LNCaP clone FGC (cell line): Measurements from ENCODE around the gene SLN.

Source experiments
- DNase-seq: peaks from one replicate; pipeline ENCODE4 v3.0.0-alpha.2; 2011; ENCODE audit warnings: low read depth
- H3K4me3 ChIP-seq: 2 replicates; pipeline ENCODE4 v1.5.1; 2011; ENCODE audit warnings: mild to moderate bottlenecking, low read depth, low read length, control low read depth
- TF ChIP-seq, protein P1 (sequence below): IDR thresholded peaks from 2 replicates; pipeline ENCODE4 v1.5.1; 2012; ENCODE audit warnings: mild to moderate bottlenecking; ENCODE audit not compliant: control insufficient read depth, insufficient read depth; ENCODE audit errors: extremely low read depth

The SLN gene

GRCh38 chr11:107677924-107678631 lies 33.8 kb downstream of the SLN start:
- no peak for DNase-seq
- TF ChIP-seq, protein P1, sequence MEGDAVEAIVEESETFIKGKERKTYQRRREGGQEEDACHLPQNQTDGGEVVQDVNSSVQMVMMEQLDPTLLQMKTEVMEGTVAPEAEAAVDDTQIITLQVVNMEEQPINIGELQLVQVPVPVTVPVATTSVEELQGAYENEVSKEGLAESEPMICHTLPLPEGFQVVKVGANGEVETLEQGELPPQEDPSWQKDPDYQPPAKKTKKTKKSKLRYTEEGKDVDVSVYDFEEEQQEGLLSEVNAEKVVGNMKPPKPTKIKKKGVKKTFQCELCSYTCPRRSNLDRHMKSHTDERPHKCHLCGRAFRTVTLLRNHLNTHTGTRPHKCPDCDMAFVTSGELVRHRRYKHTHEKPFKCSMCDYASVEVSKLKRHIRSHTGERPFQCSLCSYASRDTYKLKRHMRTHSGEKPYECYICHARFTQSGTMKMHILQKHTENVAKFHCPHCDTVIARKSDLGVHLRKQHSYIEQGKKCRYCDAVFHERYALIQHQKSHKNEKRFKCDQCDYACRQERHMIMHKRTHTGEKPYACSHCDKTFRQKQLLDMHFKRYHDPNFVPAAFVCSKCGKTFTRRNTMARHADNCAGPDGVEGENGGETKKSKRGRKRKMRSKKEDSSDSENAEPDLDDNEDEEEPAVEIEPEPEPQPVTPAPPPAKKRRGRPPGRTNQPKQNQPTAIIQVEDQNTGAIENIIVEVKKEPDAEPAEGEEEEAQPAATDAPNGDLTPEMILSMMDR, result no peak
- no peak overlapping the region for H3K4me3 ChIP-seq

- no peak for DNase-seq
- no peak overlapping the region for H3K4me3 ChIP-seq
- TF ChIP-seq, protein P1, result no peak
Measured at GRCh38 chr11:107676336-107677057, 35.4 kb downstream of the SLN start.

DNA sequence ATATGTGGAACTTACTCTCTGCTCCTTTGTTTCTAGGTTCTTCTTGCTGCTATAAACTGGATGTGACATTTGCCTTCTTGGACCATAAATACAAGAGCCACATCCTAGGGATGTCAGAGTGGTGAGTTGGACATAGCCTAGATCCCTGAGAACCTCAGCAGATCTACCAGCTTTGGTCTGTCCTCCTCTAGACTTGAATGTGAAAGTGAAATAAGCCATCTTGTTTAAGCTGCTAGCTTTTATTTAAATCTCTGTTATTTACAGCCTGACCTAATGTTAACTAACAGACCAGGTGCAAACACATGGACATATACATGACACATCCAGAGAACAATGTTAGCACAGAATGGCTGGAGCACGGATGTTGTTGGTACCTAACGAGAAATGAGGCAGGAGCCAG lies 36.0 kb downstream of the SLN start:
- TF ChIP-seq, protein P1, result no peak
- DNase-seq, result no peak
- no peak overlapping the region for H3K4me3 ChIP-seq

DNA sequence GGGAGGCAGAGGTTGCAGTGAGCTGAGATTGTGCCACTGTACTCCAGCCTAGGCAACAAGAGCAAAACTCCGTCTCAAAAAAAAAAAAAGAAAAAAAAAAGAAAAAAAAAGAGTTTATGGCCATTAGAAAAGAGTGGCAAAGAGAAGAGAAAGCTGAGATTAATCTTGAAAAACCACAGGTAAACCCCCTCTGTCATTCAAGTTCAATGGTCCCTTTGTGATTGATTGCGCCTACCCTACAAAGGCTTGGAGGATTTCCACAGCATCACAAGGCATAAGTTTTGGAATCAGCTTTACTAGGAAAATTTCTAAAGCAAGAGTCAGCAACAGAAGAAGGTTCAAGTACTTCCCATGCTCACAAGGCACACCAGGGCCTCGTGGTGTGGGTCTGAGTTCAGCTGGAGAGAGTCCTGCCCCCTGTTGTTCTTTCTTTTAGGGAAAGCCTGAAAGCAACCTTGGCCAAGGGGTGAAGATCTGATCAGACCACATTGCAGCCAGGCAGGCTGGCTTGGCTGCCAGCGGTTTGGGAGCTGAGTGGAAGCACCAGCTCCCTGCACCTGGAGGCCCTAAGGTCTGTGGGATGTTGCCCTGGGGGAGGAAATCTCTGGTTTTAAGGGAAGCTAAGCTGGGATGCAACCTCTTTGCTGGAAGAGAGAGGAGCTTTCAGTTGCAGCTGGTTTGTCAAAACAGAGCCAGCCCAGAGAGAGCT lies 41.8 kb downstream of the SLN start:
- no peak overlapping the region for H3K4me3 ChIP-seq
- no peak for DNase-seq
- TF ChIP-seq, protein P1, result no peak

DNA sequence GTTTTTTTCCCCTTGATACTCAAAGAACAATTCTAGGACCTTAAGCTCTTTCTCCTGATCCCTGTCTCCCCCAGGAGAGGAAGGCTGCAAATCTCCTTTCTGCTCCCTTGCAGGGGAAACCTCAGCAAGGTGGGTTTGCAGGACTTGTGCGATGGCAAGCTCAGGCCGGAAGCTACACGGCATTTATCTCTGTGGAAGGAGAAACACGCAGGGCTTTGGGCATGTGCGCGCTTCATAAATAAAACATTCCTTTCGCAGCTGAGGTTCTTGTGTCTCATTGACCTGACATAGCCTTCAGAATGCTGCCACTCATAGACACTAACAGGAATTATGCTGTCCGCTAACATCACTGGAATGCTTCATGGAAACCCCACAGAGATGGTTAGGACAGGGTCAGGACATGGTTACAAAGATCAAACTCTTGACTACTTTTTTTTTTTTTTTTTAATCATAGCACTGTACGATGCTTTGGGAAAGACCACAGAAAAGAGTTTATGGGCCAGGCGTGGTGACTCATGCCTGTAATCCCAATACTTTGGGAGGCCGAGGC lies 42.6 kb downstream of the SLN start:
- TF ChIP-seq, protein P1, result no peak
- no peak for DNase-seq
- no peak overlapping the region for H3K4me3 ChIP-seq

DNA sequence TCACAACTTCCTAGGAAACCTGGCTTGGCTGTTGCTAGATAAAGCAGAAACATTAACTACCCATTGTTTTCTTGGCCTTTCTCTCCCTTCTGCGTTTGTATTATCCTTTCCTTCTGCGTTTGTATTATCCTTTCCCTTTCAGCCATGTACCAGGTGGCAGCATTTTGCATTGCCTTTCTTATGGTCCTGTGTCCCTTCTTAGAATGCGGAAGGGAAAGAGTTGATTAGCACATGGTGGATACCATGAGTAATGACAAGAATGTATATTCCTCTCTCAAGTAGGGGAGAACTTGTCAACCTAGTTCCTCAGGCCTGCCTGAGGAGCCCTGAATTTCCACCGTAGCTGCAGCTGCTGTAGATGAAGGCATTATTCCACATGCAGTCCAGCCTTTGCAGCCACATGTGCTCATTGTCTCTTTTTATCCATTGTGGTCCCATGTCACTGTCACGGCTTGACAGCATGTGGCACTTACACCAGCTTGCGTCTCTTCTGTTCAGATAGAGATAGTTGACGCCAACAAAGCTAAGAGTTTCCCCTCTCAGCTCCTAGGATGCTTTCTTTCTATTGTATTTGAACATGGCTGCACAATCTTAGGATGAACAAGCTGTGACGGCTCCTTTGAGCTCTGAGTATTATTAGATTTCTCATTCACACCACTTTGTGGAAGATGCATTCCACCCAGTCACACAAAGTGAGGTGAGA lies 44.8 kb downstream of the SLN start:
- TF ChIP-seq, protein P1, result no peak
- no peak for DNase-seq
- H3K4me3 ChIP-seq, result no peak overlapping the region
